Measurements from ENCODE around the gene ZMPSTE24.

ZMPSTE24 gene

DNA sequence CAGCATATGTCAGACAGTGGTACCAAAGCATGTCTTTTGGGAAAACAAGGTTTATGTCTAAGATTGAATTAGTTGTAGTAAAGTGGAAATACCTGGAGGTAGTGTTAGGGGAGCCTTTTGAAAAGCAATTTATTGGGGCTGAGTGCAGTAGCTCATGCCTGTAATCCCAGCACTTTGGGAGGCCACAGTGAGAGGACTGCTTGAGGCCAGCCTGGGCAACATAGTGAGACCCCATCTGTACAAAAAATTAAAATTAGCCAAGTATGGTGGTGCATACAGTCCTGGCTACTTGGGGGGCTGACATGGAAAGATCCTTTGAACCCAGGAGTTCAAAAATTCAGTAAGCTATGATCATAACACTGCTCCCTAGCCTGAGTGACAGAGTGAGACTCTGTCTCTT, 7.3 kb downstream of the ZMPSTE24 start:
- DNase-seq, result no peak

DNA sequence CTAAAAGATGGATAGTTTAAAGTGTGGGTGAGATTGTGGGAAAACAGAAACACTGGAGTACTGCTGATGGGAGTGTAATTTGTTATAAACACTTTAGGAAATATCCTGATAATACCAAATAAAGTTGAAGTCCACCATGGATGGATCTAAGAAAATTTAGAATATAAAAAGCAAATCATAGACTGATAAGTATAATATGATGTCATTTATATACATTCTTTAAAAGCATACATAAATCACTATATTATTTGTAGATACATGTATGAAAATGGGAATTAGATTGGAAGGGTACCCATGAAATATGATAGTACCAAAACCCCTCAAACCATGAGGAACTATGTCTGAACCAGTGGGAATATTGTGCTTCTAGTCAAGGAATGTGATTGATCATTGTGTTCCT, 7.9 kb downstream of the ZMPSTE24 start:
- no peak for DNase-seq

DNA sequence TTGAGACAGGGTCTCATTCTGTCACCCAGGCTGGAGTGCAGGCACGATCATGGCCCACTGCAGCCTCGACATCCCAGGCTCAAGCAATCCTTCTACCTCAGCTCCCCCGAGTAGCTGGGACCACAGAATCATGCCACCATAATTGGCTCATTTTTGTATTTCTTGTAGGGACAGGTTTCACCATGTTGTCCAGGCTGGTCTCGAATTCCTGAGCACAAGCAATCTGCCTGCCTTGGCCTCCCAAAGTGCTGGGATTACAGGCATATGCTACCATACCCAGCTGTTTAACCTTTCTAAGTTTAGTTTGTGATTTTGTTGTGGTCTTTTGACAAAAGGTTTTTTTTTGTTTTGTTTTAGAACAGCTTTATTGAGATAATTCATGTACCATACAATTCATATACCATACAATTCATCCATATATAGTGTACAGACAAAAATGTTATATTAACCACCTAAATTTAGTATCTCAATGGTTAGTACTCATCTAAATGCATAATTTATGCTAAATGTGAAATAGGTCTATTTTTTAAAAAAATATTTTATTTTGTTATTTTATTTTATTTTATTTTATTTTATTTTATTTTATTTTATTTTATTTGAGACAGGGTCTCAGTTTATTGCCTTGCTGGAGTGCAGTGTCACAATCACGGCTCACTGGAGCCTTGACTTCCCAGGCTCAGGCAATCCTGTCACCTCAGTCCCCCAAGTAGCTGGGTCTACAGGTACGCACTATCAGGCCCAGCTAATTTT, 8.9 kb downstream of the ZMPSTE24 start:
- DNase-seq, result no peak

DNA sequence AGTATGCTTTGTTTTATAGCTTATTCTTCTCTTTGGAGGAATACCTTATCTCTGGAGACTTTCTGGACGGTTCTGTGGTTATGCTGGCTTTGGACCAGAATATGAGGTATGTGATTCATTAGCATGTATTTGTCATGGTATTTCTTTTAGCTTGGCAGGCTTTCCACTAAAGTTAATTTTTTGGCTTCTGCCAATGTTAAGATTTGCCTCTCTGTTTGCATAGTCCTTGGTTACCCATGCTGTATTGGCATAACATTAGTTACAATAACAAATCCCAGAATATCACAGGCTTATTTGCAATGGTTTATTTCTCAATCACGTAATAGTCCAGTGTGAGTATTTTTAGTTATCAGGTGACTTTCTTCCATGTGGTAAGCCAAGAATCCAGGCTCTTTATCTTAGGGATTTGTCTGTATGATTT, 9.7 kb downstream of the ZMPSTE24 start:
- DNase-seq, result no peak

DNA sequence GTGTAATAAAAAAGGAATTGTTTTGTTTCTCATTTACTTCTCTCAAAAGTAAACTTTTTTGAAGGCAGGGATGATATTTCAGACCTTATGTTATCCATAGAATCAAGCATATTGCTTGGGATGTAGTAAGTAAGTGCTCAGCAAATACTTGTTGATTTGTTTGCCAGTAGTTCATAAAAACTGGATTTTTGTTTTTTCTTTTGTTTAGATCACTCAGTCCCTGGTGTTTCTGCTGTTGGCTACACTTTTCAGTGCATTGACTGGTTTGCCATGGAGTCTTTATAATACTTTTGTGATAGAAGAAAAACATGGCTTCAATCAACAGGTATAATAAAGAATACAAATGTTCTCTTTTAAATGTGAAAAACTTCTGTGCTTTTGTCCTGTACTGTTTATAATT, 10.2 kb downstream of the ZMPSTE24 start:
- DNase-seq, result no peak

DNA sequence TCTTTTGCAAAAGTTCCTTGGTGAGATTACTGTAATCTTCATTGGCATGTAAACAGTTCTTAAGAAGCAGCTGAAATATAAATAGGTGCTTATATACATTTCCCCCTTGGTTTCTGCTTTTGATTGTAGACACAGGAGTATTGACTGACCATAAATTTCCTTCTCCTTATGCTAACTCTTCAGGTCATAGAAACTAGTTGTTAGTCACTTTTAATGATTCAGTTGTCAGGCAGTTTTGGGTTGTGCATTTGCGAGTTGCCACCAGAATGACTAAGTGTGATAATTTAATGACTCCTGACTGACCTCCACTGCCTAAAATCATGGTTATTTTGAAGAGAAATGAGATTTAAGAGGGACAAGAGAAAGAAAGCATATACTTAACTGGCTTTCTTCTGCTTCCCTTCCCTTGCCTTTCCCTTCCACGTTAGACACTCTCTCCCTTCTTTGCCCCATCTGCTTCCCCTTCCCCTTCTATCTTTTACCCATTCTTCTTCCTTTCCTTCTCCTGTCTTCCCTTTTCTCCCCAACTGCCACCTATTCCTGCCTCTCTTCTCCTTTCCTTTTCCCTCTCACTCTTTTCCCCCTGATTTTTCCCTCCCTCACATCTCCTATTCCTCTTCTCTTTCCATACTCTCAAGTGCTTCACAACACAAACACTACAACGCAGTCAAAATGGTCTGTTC, 12.3 kb downstream of the ZMPSTE24 start:
- DNase-seq, result no peak

DNA sequence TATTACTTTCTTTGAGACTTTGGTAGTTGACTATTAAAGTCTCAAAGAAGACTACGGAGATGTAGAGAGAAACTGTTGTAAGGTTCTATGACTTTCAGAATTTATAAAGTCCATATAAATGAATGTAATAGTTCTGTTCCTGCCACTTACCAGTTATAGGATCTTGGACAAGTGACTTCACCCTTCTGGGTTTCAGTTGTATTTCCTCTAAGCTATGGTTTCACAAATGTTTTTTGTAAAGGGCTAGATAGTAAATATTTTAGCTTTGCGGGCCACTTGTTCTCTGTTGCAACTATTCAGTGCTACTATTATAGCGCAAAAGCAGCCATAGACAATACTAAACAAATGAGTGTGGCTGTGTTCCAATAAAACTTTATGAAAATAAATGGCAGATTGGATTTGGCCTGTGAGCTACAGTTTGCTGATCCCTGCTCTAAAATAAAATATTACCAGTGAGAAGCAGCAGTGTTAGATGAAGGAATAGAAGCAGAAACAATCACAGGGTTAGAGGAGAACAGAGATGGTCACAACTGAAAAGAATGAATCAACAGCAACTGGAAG, 14.7 kb downstream of the ZMPSTE24 start:
- no peak for DNase-seq

DNA sequence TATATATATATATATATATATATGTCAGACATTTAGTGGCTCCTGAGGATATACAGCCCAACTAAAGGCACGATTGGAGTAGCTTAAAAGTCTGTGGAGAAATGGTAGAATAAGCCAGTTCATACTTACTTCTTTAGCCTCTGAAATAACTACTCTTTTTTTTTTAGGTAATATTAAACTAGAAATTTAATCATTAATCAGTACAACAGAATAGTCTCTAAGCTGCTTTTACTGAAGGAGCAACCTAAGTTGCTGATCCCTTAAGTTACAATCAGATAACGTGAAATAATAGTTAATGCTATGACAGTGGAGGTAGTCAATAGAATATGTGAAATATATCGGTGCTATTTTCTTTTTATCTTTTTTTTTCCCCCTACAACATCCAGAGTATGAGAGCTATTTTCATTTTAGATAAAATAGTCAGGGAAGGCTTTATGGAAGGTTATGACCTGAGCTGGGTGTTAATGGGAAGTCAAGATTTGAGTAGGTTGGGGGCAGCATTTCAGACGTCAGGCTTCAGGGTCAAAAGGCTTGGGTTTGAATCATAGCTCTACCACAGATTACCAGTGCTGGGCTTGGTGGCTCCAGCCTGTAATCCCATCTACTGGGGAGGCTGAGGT, 15.6 kb downstream of the ZMPSTE24 start:
- DNase-seq, result no peak

DNA sequence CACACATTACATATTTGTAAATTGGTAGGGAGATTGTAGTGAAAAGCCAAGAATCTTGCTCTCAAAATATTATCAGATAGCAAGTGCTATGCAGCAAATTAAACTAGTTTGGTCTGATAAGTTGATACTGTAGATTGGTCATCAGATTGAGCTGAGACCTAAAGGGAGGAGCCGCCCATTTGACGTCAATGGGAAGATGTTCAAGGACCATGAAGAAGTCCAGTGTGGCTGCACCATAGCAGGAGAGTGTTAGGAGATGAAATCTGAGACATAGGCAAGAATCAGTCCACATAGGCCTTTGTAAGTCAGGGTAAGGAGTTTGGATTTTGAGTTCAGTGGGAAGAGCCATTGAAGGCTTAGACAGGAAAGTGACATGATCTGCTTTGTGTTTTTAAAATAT, 16.3 kb downstream of the ZMPSTE24 start:
- DNase-seq, result no peak

DNA sequence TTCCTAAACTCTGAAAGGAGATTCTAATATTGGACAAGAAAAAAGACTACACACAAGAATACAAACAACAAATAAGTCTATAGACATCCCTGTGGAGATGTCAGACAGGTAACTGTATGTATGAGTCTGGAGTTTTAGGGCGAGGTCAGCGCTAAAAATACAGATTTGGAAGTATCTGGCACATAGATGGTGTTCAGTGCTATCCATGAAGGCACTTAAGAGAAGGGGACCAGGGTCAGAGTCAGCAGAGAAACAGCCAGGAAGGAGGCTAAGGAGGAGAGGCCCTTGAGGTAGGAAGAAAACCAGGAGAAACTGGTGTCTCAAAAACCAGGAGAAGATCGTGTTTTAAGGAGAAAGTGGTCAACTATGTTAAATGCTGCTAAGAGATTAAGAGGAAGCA, 18.1 kb downstream of the ZMPSTE24 start:
- no peak for DNase-seq

DNA sequence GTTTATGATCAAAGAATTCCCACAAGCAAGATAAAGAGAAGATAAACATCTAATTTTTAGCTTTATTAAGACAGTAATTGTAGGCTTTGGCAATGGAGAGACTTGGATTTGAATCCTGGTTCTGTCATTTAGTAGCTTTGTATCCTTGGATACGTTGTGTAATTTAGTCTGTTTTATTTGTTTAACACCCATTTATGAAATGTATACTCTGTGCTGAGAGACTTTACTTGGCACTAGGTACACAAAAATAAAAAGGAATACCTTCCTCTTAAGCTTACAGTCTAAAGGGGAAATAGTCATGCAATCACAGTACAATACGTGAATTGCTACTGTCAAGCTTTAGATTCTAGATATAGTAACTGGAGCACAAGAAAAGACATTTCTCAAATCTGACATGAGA, 23.8 kb downstream of the ZMPSTE24 start:
- no peak for DNase-seq

DNA sequence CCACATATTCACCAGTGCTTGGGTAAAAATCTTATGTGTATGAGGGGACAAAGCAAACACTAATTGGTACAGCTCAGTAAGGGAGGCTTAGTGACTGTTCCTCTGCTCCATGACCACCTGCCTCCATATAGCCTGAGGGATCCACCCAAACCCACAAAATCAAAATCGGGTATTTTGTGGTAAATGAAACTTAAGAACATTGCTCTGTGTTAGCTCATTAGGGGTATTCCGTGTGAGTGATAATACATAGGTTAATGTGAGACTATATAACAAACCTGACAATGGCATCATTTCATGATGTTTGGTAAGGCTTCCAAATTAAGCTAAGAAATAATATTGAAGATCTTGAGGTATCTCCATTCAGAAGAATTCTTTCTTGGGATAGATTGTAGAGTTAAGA, 33.3 kb downstream of the ZMPSTE24 start:
- no peak for DNase-seq

DNA sequence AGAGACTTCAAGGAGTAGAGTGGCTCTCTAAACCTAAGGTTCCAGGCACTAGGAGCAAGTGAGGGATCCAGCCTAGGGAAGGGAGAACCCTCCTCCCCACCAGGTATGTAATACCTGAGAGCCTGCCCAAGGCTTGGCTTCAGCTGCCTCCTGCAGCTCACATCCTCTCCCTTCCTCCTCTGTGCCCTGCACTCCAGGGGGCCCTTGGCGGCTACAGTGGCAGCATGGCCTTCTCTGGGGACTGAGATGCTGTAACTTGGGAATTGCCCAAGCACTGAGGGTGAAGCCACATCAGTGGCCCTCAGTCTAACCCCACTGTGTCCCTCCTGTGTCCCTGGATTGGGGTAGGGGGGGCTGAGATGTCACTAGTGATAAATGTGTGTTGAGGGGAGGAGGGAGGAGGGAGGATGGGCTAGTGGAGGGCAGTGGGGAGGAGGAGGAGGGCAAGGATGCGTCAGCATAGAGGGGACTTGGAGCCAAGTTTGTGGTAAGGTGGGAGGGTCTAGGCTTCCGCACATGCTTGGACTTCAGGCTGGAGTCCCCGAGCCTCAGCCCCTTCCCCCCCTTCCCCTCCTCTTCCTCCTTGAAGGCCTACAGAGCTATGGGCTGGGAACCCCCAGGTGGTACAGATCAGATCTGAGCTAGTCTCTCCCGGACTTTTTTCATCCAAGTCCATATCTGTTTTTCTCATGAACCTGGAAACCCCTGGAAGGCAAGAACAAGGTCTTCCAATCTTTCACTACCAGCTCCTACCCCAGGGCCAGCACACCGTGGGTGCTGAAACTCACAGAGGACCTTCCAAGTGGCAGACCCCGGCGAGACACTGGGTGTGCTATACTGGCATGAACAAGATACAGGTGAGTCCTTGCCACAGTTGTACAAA, 41.6 kb downstream of the ZMPSTE24 start:
- no peak for DNase-seq

DNA sequence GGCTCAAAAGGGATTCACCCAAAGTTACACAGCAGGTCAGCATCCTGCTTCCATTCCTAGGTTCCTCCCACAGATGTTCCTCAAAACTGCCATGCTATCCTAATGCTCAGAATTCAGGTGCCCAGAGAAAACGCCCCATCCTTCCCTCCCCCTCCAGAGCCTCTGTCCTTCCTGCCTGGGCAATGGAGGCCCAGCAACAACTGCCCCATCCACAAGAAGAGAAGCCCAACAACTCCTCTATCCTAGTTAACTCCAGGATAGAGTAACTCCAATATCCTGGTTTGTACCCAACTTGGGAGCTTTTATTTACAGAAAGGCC, 42.2 kb downstream of the ZMPSTE24 start:
- no peak for DNase-seq

DNA sequence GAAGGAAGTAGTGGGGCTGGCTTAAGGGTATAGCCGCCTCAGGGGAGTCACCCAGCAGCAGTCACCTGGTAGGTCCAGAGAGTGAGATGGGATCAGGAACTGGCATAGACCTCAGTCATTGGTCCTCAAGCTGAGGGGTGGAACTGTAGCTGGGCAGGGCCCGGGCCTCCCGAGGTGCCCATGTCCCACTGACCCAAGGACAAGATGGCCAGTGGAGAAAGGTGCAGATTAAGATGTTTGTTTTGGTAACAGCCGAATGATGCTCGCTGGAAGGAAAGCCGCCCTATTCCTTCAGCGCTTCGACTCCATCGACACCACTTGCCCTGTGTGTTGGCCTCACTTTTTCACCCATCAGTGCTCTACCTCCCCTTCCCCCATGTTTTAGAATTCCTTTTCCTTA, 42.6 kb downstream of the ZMPSTE24 start:
- no peak for DNase-seq

DNA sequence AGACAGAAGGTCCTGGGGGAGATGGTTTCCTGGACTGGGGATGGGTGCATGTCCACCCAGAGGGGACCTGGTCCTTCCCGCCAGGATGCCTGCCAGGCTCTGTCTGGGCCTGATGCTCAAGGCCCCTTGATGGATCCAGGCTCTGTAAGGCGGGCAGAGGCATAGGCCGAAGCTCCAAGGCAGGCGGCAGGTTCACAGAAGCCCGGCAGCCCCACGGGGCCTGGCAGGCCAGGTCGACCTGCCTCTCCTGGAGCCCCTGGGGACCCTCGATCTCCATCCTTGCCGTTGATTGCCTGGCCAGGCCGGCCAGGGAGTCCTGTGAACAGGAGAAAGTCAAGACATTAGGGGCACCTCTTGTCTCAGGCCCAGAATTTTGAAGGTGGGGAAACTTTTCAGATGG, 43.0 kb downstream of the ZMPSTE24 start:
- DNase-seq, result no peak

DNA sequence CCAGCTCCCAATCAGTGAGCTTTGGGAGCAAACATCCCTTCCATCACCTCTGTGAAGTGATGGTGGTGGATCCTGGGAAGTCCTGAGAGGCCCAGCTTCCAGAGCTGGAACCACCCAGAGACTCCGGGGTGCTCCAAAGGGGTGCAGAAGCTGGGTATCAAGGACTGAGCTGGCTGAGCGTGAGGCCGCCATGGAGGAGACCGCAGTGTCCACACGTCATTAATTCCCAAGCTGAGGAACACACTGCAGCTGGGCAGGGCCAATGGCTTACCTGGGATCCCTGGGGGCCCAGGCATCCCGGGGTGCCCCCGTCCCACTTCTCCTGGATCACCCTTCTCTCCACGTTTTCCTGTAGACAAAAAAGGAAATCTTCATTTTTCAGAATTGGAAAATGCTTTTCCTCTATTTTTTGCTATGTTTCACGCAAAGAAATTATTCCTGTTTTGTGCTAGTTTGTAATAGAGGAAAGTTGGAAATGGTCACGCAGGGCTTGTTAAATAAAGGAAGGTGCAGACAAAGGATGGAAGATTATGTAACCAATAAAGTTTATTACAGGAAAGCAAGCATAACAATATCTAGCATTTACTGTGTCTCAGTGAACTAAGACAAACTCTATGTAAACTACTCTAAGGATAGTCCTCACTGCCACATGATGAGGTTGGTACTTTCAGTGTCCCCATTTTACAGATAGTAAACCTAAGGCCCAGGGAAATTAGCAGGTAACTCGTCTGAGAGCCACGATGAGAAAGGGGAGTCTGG, 43.7 kb downstream of the ZMPSTE24 start:
- DNase-seq, result no peak

DNA sequence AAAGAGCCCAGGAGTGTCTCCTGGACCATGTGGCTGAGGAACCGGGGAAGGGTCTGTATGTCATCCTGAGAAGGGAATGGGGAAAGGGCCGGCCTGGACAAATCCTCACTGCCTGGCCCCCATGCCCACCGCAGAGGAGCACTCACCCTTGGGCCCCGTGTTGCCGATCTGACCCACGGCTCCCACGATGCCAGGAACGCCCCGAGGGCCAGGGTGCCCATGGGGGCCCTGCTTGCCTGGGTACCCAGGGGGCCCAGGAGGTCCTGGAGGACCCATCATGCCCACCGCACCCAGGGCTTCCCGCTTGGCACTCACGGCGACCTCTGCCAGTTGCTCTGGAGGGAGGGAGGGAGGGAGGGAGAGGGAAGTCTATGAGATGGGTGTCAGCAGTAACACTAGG, 44.4 kb downstream of the ZMPSTE24 start:
- DNase-seq, result no peak

DNA sequence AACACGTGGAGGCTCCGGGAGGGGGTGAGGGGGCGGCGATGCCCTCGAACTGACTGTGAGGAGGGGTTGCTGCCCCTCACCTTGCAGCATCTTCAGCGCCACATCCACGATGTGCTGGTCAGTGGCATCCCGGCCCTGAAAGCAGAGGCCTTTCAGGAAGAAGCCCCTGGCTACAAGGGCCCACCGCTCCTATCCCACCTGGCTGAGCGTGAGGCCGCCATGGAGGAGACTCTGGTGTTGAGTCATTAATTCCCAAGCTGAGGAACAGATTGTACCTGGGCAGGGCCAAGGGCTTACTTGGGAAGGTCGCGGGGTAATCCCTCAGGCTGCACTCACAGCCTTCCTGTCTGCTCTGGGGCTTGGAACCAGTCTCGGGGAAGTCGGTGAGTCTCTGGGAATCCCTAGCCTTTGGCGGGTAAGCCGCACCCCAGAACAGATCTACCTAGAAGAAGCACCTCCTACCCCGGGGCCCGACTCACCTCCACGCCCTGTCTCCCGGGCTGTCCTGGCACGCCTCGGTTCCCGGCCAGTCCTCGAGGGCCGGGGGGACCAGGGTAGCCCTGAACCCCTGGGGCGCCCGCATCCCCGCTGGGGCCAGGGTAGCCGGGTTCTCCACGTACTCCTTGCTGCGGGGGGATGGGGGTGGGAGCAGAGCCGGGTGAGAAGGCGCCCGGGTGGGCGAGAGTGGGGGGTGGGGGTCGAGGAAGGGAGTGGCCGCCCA, 45.2 kb downstream of the ZMPSTE24 start:
- DNase-seq, result no peak

DNA sequence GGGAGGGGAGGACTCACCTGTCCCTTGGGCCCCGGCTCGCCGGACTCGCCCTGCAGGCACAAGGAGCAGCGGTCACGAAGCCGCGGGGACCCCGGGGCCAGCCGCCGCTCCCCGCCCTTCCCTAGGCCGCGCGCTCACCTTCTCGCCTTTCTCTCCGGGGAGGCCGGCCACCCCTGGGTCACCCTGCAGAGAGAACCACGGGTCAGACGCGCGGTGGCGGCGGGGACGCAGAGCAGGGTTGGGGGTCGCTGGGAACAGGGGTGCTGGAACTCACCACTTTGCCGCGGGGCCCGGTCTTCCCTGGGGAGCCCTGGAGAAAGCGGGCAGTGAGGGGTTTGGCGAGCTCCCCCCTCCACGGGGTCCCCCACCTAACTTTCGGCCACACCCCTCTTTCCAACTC, 45.8 kb downstream of the ZMPSTE24 start:
- no peak for DNase-seq

DNA sequence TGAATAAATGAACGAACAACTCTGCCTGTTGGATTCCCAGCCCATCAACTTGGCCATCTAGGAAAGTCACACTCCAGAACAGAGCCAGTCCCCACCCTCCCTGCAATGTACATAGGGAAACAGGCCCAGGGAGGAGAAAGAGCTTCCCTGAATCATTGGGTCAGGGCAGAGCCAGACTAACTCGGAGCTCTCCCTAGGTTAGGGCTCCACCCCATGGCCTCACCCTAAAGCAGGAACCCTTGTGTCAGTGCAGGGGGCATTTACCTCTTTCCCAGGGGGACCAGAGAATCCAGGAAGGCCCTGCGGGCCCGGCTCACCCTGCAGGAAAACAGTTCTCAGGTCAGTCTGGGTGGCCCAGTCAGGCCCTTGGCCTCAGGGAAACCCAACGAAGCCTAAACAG, 47.4 kb downstream of the ZMPSTE24 start:
- no peak for DNase-seq

DNA sequence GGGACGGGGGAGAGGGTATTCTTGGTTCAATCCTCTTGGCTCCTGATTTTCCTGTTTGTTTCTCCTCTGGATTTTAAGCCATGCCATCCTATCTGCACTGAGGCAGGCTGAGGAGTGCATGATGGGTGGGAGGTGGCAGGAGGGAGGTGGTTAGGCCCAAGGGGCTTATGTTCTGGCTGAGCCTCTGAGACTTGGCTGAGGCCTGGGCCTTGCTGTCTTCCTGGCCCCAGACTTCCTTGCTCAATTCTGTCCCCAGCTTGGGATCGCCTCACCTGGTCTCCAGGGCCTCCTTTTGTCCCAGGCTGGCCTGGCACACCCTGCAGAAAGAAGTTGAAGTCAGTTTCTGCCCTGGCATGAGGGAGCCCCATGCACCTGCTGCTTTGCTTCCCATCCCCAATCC, 47.8 kb downstream of the ZMPSTE24 start:
- no peak for DNase-seq

All from activated CD8-positive, alpha-beta memory T cell treated with anti-CD3 and anti-CD28 coated beads, Interleukin-2, amount 50 U/mL, for 48 hours (primary cell).